DND-41 (cell line): ENCODE measurements around the gene B3GALNT2.

Source experiments
- ATAC-seq: fragments of 200-7000 bp; cut with Tn5 transposase; 3 replicates; pipeline ENCODE4 v1.9.1; 2021; ENCODE audit warnings: low read depth; ENCODE audit not compliant: insufficient read depth
- DNase-seq: peaks from one replicate; pipeline ENCODE4 v3.0.0-alpha.2; 2020
- H2AFZ ChIP-seq: 2 replicates; pipeline ENCODE4 v1.6.0; 2012; ENCODE audit warnings: low read depth, low read length
- H3K27ac ChIP-seq: 2 replicates; pipeline ENCODE4 v1.5.1; 2012; ENCODE audit warnings: low read length, inconsistent platforms
- H3K27me3 ChIP-seq: fragments of 200-600 bp; sonication (generic); 2 replicates; pipeline ENCODE4 v1.6.0; 2012; ENCODE audit warnings: low read length, mild to moderate bottlenecking, inconsistent platforms; ENCODE audit not compliant: insufficient read depth, poor library complexity
- H3K36me3 ChIP-seq: 2 replicates; pipeline ENCODE4 v1.5.1; 2012; ENCODE audit warnings: low read length, inconsistent platforms; ENCODE audit not compliant: insufficient read depth
- H3K4me1 ChIP-seq: 2 replicates; pipeline ENCODE4 v1.5.1; 2012; ENCODE audit warnings: mild to moderate bottlenecking, low read length; ENCODE audit not compliant: insufficient read depth
- H3K4me2 ChIP-seq: 2 replicates; pipeline ENCODE4 v1.6.0; 2012; ENCODE audit warnings: mild to moderate bottlenecking, moderate library complexity, low read length, inconsistent platforms; ENCODE audit not compliant: insufficient read depth
- H3K4me3 ChIP-seq, 2 experiments: fragments of 200-600 bp in 1 of 2; shearing (Covaris generic) in 1 of 2; 2 replicates each; pipeline ENCODE4 v1.5.1; 2012 to 2016; ENCODE audit warnings: inconsistent platforms in 2 of 2, low read length in 2 of 2, mild to moderate bottlenecking in 2 of 2, low read depth in 1 of 2, moderate library complexity in 1 of 2
- H3K79me2 ChIP-seq: 2 replicates; pipeline ENCODE4 v1.6.0; 2012; ENCODE audit warnings: low read length, inconsistent platforms; ENCODE audit not compliant: insufficient read depth
- H3K9ac ChIP-seq: 2 replicates; pipeline ENCODE4 v1.6.0; 2012; ENCODE audit warnings: low read depth, mild to moderate bottlenecking, inconsistent platforms, low read length, moderate library complexity
- H3K9me3 ChIP-seq: 2 replicates; pipeline ENCODE4 v1.5.1; 2012; ENCODE audit warnings: low read length, moderate library complexity, mild to moderate bottlenecking, inconsistent platforms; ENCODE audit not compliant: insufficient read depth, severe bottlenecking
- H4K20me1 ChIP-seq: 2 replicates; pipeline ENCODE4 v1.6.0; 2012; ENCODE audit warnings: low read length; ENCODE audit not compliant: insufficient read depth
- CTCF ChIP-seq: IDR thresholded peaks from 2 replicates; pipeline ENCODE4 v1.5.1; 2012; ENCODE audit warnings: borderline replicate concordance, low read length, moderate library complexity, mild to moderate bottlenecking; ENCODE audit not compliant: poor library complexity, severe bottlenecking; ENCODE audit errors: extremely low read depth
- EZH2 ChIP-seq: IDR thresholded peaks from 3 replicates; pipeline ENCODE4 v1.6.1; 2012; ENCODE audit warnings: borderline replicate concordance, low read depth, mild to moderate bottlenecking, moderate library complexity, low read length, inconsistent platforms; ENCODE audit not compliant: severe bottlenecking

The B3GALNT2 gene

GRCh38 chr1:235448616-235449015 lies 55.6 kb downstream of the B3GALNT2 start:
- Histone ChIP-seq H2AFZ (no peak overlapping the region), H3K4me1 (no peaks in the 10 kb centered on the region), H3K27me3 (no peaks in the 10 kb centered on the region), H3K79me2 (no peaks in the 10 kb centered on the region), H3K4me2 (no peak overlapping the region), H3K36me3 (peaks cover 78% of the 10 kb centered on the region), H3K9ac (no peak overlapping the region), H3K9me3 (no peaks in the 10 kb centered on the region), H3K27ac (no peak overlapping the region), H4K20me1 (no peaks in the 10 kb centered on the region), H3K4me3 (no peak overlapping the region)
- ATAC-seq (no peak), DNase-seq (no peak)
- TF ChIP-seq EZH2 (no peak), CTCF (no peak)

GRCh38 chr1:235442788-235443429 lies 61.3 kb downstream of the B3GALNT2 start:
- no peak for DNase-seq
- Histone ChIP-seq H3K4me2 (no peak overlapping the region), H3K36me3 (peaks cover 69% of the 10 kb centered on the region), H3K27me3 (no peaks in the 10 kb centered on the region), H4K20me1 (no peaks in the 10 kb centered on the region), H3K4me1 (no peaks in the 10 kb centered on the region), H3K27ac (no peak overlapping the region), H3K4me3 (no peak overlapping the region), H2AFZ (no peak overlapping the region), H3K9ac (no peak overlapping the region), H3K9me3 (no peaks in the 10 kb centered on the region), H3K79me2 (no peaks in the 10 kb centered on the region)
- TF ChIP-seq CTCF: no peak
- no peak for TF ChIP-seq EZH2
- ATAC-seq: no peak

- Histone ChIP-seq H3K27me3 (no peaks in the 10 kb centered on the region), H3K36me3 (peaks cover 71% of the 10 kb centered on the region), H3K9ac (no peak overlapping the region), H4K20me1 (no peaks in the 10 kb centered on the region), H3K4me3 (no peak overlapping the region), H3K4me2 (no peak overlapping the region), H3K4me1 (no peaks in the 10 kb centered on the region), H3K79me2 (no peaks in the 10 kb centered on the region), H2AFZ (no peak overlapping the region), H3K27ac (no peak overlapping the region), H3K9me3 (no peaks in the 10 kb centered on the region)
- ATAC-seq: no peak
- DNase-seq: no peak
- TF ChIP-seq EZH2: no peak
- no peak for TF ChIP-seq CTCF
Observed at GRCh38 chr1:235441159-235441685, 63.0 kb downstream of the B3GALNT2 start.

- Histone ChIP-seq H4K20me1 (no peaks in the 10 kb centered on the region), H2AFZ (no peak overlapping the region), H3K27ac (no peak overlapping the region), H3K9ac (no peak overlapping the region), H3K79me2 (no peaks in the 10 kb centered on the region), H3K4me1 (no peaks in the 10 kb centered on the region), H3K9me3 (no peaks in the 10 kb centered on the region), H3K27me3 (no peaks in the 10 kb centered on the region), H3K36me3 (peaks cover 38% of the 10 kb centered on the region), H3K4me2 (no peak overlapping the region), H3K4me3 (no peak overlapping the region)
- ATAC-seq (no peak), DNase-seq (no peak)
- TF ChIP-seq EZH2 (no peak), CTCF (peak; percentile 6)
Observed at GRCh38 chr1:235434001-235434400, 70.3 kb downstream of the B3GALNT2 start.
